SK-N-SH treated with all-trans-retinoic acid at 6 μM for 48 hours (cell line): ENCODE data around the gene SAPCD2.

Source experiments
- BACH2 ChIP-seq: fragments of 250-450 bp; sonication (Bioruptor Pico); IDR thresholded peaks from 2 replicates; pipeline ENCODE4 v1.9.0; 2021; ENCODE audit warnings: mild to moderate bottlenecking, borderline replicate concordance
- CREB5 ChIP-seq: fragments of 250-450 bp; sonication (Bioruptor Pico); IDR thresholded peaks from 2 replicates; pipeline ENCODE4 v1.5.1; 2020; ENCODE audit warnings: low read depth, mild to moderate bottlenecking, moderate library complexity
- PATZ1 ChIP-seq: fragments of 250-450 bp; sonication (Bioruptor Pico); IDR thresholded peaks from 2 replicates; pipeline ENCODE4 v1.8.0; 2020; ENCODE audit warnings: mild to moderate bottlenecking, moderate library complexity, borderline replicate concordance
- POU6F1 ChIP-seq: fragments of 250-450 bp; sonication (Bioruptor Pico); IDR thresholded peaks from 2 replicates; pipeline ENCODE4 v1.8.0; 2021; ENCODE audit warnings: low read depth, mild to moderate bottlenecking, moderate library complexity, borderline replicate concordance
- SNAI2 ChIP-seq: fragments of 250-450 bp; sonication (Bioruptor Pico); IDR thresholded peaks from 2 replicates; pipeline ENCODE4 v1.5.0; 2020; ENCODE audit warnings: mild to moderate bottlenecking, moderate library complexity
- TCF4 ChIP-seq: fragments of 250-450 bp; sonication (Bioruptor Pico); IDR thresholded peaks from 2 replicates; pipeline ENCODE4 v1.8.0; 2021; ENCODE audit warnings: mild to moderate bottlenecking, moderate library complexity, borderline replicate concordance
- ZFP3 ChIP-seq: fragments of 250-450 bp; sonication (Bioruptor Pico); IDR thresholded peaks from 2 replicates; pipeline ENCODE4 v1.5.0; 2020; ENCODE audit warnings: mild to moderate bottlenecking, moderate library complexity
- ZNF70 ChIP-seq: fragments of 450-650 bp; formaldehyde crosslinking; IDR thresholded peaks from 2 replicates; pipeline ENCODE4 v1.5.0; 2020; ENCODE audit warnings: mild to moderate bottlenecking, moderate library complexity

- TF ChIP-seq ZNF70 (CRISPR knock-in tag): no peak
- TF ChIP-seq POU6F1: no peak
- TF ChIP-seq ZFP3 (CRISPR knock-in tag): no peak
- TF ChIP-seq TCF4 (CRISPR knock-in tag): no peak
- TF ChIP-seq SNAI2 (CRISPR knock-in tag): no peak
- no peak for TF ChIP-seq BACH2 (CRISPR knock-in tag)
- no peak for TF ChIP-seq CREB5
- TF ChIP-seq PATZ1 (CRISPR knock-in tag): no peak
Measured at GRCh38 chr9:137057545-137057944, 12.8 kb downstream of the SAPCD2 start.
